Loucy (cell line): Measurements from ENCODE around the gene NELFE.
"Not testable (repeated sequence)": the region's sequence is repeated elsewhere in the genome, so short reads cannot be mapped to it uniquely, and the experiment has no call there.

Source experiments
- CTCF ChIP-seq: fragments of 200-600 bp; sonication (generic); conservative IDR thresholded peaks from 2 replicates; pipeline ENCODE4 v1.5.1; 2014; ENCODE audit warnings: mild to moderate bottlenecking, antibody characterized with exemption, low read length
- EZH2phosphoT487 ChIP-seq: fragments of 200-600 bp; IDR thresholded peaks from 2 replicates; pipeline ENCODE4 v1.6.1; 2018; ENCODE audit warnings: antibody characterized with exemption, mild to moderate bottlenecking, moderate library complexity, borderline replicate concordance

- TF ChIP-seq CTCF, EZH2phosphoT487: not testable (repeated sequence)
These were observed 47.3 kb upstream of the NELFE start for GRCh38 chr6:32005991-32006529.
